Inflammatory macrophage treated with lipopolysaccharide for 4 hours (primary cell): ENCODE data around the gene F5.

ENCODE experiments used
- DNase-seq: peaks from one replicate; pipeline ENCODE4 v3.0.0-alpha.2; 2020

F5 gene

GRCh38 chr1:169588112-169588511 is 1.8 kb upstream of the F5 start:
- DNase-seq: no peak

GRCh38 chr1:169586067-169586394 is 250 bp downstream of the F5 start:
- no peak for DNase-seq

- DNase-seq: peak; percentile 77
Measured at GRCh38 chr1:169585181-169585580, 1.1 kb downstream of the F5 start.

- DNase-seq: peak; percentile 50
Measured at GRCh38 chr1:169584483-169585144, 1.7 kb downstream of the F5 start.

GRCh38 chr1:169577981-169578738 is 8.1 kb downstream of the F5 start:
- DNase-seq: no peak

GRCh38 chr1:169576935-169577331 is 9.3 kb downstream of the F5 start:
- no peak for DNase-seq

- no peak for DNase-seq
Measured at GRCh38 chr1:169576241-169576934, 9.9 kb downstream of the F5 start.

- DNase-seq: no peak
Measured at GRCh38 chr1:169574336-169574735, 11.9 kb downstream of the F5 start.

- DNase-seq: no peak
Measured at GRCh38 chr1:169572187-169572586, 14.1 kb downstream of the F5 start.

- no peak for DNase-seq
Measured at GRCh38 chr1:169571450-169571849, 14.8 kb downstream of the F5 start.

- no peak for DNase-seq
Measured at GRCh38 chr1:169570172-169570574, 16.1 kb downstream of the F5 start.

- DNase-seq: no peak
Measured at GRCh38 chr1:169568497-169568896, 17.8 kb downstream of the F5 start.

GRCh38 chr1:169565335-169566271 is 20.7 kb downstream of the F5 start:
- no peak for DNase-seq

- peak; percentile 14 for DNase-seq
Measured at GRCh38 chr1:169563650-169564049, 22.6 kb downstream of the F5 start.

- DNase-seq: no peak
Measured at GRCh38 chr1:169563019-169563615, 23.2 kb downstream of the F5 start.

- DNase-seq: no peak
Measured at GRCh38 chr1:169561692-169562091, 24.6 kb downstream of the F5 start.

- no peak for DNase-seq
Measured at GRCh38 chr1:169557131-169557530, 29.1 kb downstream of the F5 start.

GRCh38 chr1:169550294-169550693 is 36.0 kb downstream of the F5 start:
- DNase-seq: peak; percentile 50

GRCh38 chr1:169548282-169548681 is 38.0 kb downstream of the F5 start:
- no peak for DNase-seq

- peak; percentile 80 for DNase-seq
Measured at GRCh38 chr1:169546087-169546995, 39.9 kb downstream of the F5 start.

GRCh38 chr1:169545472-169545871 is 40.8 kb downstream of the F5 start:
- DNase-seq: no peak
